Natural killer cell (primary cell): Measurements from ENCODE around the gene ACP7. TPM values are rescaled to one million over a fixed set of nuclear protein-coding genes. Genes with fewer than 3 reads are reported as not detected.

Source experiments
- ATAC-seq, 3 donors: fragments of 150-1000 bp in 2 of 3; fragments of 200-7000 bp in 1 of 3; cut with Tn5 transposase; 1 replicate in 1 of 3; 2 replicates in 2 of 3; pipeline ENCODE4 v1.10.0; 2021; ENCODE audit warnings: mild to moderate bottlenecking in 2 of 3, moderate library complexity in 2 of 3
- DNase-seq, 2 donors: peaks; one replicate each; pipeline versions ENCODE4 v3.0.0 to v3.0.0-alpha.2; 2013 to 2021; ENCODE audit warnings: mixed read lengths in 1 of 2
- H3K27ac ChIP-seq: one replicate; pipeline ENCODE4 v1.5.1; 2013; ENCODE audit warnings: mild to moderate bottlenecking, low read length
- H3K27me3 ChIP-seq: one replicate; pipeline ENCODE4 v1.6.1; 2013; ENCODE audit warnings: low read length; ENCODE audit not compliant: control insufficient read depth, insufficient read depth
- H3K36me3 ChIP-seq: one replicate; pipeline ENCODE4 v1.6.1; 2013; ENCODE audit warnings: low read length; ENCODE audit not compliant: control insufficient read depth, insufficient read depth
- H3K4me1 ChIP-seq: one replicate; pipeline ENCODE4 v1.6.1; 2013; ENCODE audit warnings: low read length; ENCODE audit not compliant: control insufficient read depth, insufficient read depth
- H3K4me3 ChIP-seq: one replicate; pipeline ENCODE4 v1.5.1; 2013; ENCODE audit warnings: low read length
- H3K9me3 ChIP-seq: one replicate; pipeline ENCODE4 v1.6.1; 2013; ENCODE audit warnings: low read length; ENCODE audit not compliant: control insufficient read depth, insufficient read depth
- H3K27ac Mint-ChIP-seq, 2 donors: one replicate each; pipeline ENCODE4 v1.8.0; 2022; ENCODE audit warnings: mild to moderate bottlenecking in 2 of 2, mixed read lengths in 2 of 2, moderate library complexity in 1 of 2
- H3K27me3 Mint-ChIP-seq, 2 donors: one replicate each; pipeline ENCODE4 v1.8.0; 2022; ENCODE audit warnings: low read depth in 2 of 2, mixed read lengths in 2 of 2
- H3K36me3 Mint-ChIP-seq: one replicate; pipeline ENCODE4 v1.8.0; 2022; ENCODE audit warnings: mixed read lengths
- H3K4me1 Mint-ChIP-seq, 2 donors: one replicate each; pipeline ENCODE4 v1.8.0; 2022; ENCODE audit warnings: mixed read lengths in 2 of 2
- H3K4me3 Mint-ChIP-seq: one replicate; pipeline ENCODE4 v1.8.0; 2022; ENCODE audit warnings: mild to moderate bottlenecking, moderate library complexity, mixed read lengths
- H3K9me3 Mint-ChIP-seq, 2 donors: one replicate each; pipeline ENCODE4 v1.8.0; 2022; ENCODE audit warnings: mixed read lengths in 2 of 2
- WGBS: methylation state at CpG from one replicate; pipeline ENCODE4 v1.1.7; 2013; ENCODE audit warnings: missing lambda C conversion rate; ENCODE audit not compliant: insufficient coverage; 5-methylcytosine and 5-hydroxymethylcytosine counted together
- intact Hi-C: fragments of 100-400 bp; cut with micrococcal nuclease; formaldehyde crosslinking; loops from one replicate; pipeline ENCODE4 v1.14.2; 2022
- total RNA-seq, 4 donors: library from RNA; stranded (reverse); fragments of 120-200 nt in 1 of 4; gene quantifications; one replicate each; pipeline versions ENCODE4 v1.2.3 to v1.2.4, GENCODE V29; 2013 to 2022
- TF ChIP-seq, protein P1 (sequence below): fragments of 200-600 bp; IDR thresholded peaks from one replicate; pipeline ENCODE4 v1.8.0; 2022; ENCODE audit warnings: antibody characterized with exemption

ACP7 gene
- total RNA-seq, 3 donors from 2014 or later (not counting 1 experiment from before 2014, with no cell fraction given) = not detected

DNA sequence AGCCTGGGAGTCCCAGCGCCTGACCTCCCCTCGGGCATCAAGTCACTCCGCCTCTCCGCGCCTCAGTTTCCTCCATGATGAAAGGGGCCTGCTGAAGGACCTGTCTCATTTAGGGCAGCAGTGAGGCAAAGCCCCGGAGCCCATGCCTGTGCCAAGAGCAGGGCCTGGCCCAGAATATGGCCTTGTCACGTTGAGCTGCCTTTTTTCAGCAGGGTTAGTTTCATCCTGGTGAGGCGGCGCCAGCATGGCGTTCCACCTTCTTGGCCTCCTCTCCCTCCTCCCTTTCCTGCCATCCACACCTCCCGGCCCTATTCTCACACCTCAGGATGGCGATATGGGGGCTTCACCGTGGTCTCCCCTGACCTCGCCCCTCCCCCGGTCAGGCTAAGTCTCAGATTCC, 71.6 kb downstream of the ACP7 start:
- TF ChIP-seq, protein P1, sequence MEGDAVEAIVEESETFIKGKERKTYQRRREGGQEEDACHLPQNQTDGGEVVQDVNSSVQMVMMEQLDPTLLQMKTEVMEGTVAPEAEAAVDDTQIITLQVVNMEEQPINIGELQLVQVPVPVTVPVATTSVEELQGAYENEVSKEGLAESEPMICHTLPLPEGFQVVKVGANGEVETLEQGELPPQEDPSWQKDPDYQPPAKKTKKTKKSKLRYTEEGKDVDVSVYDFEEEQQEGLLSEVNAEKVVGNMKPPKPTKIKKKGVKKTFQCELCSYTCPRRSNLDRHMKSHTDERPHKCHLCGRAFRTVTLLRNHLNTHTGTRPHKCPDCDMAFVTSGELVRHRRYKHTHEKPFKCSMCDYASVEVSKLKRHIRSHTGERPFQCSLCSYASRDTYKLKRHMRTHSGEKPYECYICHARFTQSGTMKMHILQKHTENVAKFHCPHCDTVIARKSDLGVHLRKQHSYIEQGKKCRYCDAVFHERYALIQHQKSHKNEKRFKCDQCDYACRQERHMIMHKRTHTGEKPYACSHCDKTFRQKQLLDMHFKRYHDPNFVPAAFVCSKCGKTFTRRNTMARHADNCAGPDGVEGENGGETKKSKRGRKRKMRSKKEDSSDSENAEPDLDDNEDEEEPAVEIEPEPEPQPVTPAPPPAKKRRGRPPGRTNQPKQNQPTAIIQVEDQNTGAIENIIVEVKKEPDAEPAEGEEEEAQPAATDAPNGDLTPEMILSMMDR = no peak
- WGBS = 93% methylated on average over 15 of the region's 15 CpGs
- Histone ChIP-seq H3K27me3 (no peaks in the 10 kb centered on the region), H3K4me1 (peaks cover 32% of the 10 kb centered on the region), H3K36me3 (no peaks in the 10 kb centered on the region), H3K9me3 (no peaks in the 10 kb centered on the region), H3K27ac (no peak overlapping the region), H3K4me3 (no peak overlapping the region)
- ATAC-seq = no peak
- Mint-ChIP-seq H3K4me1 (peaks cover 39 to 62% of the 10 kb centered on the region in 2 donors), H3K27ac (peak overlapping the region in 1 of 2 donors; percentile 45), H3K27me3 (no peaks in the 10 kb centered on the region), H3K4me3 (no peak overlapping the region), H3K9me3 (no peaks in the 10 kb centered on the region), H3K36me3 (no peaks in the 10 kb centered on the region)
- no peak for DNase-seq
- intact Hi-C loops = no loop called here

DNA sequence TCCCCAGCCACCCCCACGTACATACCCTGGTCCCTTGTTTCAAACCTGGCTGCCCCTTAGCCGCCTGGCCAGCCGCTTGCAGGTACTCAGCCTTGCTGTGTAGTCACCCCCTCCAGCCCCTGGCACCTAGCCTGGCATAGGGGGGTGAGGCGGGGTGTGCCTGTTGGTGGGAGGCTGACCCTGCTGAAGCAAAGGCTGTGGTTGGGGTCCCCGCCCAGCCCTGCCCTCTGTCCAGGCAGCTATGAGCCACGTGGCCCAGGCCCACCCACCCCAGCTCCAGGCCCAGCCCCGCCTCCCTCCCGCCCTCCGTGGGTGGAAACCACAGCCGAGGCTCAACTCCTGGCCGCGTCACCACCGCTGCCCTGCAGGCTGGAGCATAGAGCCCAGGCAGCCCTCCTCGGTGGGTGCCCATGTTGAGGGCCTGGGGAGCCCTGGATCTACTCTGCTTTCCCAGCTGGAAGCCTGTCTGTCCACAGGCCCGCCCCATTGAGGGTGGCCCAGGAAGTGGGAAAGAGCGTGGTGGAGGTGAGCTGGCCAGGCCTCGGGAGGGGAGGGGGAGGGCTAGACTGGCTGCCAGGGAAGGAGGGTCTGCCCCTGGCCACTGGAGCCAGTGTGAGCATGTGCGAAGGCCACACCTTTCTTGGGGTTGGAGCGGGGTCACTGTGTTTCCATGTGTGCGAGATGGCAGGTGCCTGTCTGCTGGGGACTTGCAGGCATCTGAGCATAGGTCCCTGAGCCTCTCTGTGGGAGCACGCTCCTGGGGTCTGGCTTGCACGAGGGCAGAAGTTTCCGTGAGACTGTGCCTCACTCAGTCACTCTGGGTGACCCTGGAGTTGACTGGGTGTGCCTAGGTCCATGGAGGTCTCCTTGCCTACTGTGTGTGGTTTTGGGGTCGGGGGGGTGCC, 72.4 kb downstream of the ACP7 start:
- TF ChIP-seq, protein P1 = no peak
- H3K4me1 Mint-ChIP-seq = peaks cover 33 to 60% of the 10 kb centered on the region in 2 donors
- H3K27ac ChIP-seq = no peak overlapping the region
- H3K27me3 Mint-ChIP-seq = no peaks in the 10 kb centered on the region
- H3K27ac Mint-ChIP-seq = peak overlapping the region in 1 of 2 donors; percentile 45
- peak overlapping the region; percentile 6 for H3K4me3 Mint-ChIP-seq
- no peaks in the 10 kb centered on the region for H3K27me3 ChIP-seq
- no peaks in the 10 kb centered on the region for H3K36me3 Mint-ChIP-seq
- intact Hi-C loops = no loop called here
- no peaks in the 10 kb centered on the region for H3K9me3 Mint-ChIP-seq
- no peaks in the 10 kb centered on the region for H3K9me3 ChIP-seq
- ATAC-seq = peak in 1 of 3 donors; percentile 50
- no peak overlapping the region for H3K4me3 ChIP-seq
- H3K36me3 ChIP-seq = no peaks in the 10 kb centered on the region
- peaks cover 31% of the 10 kb centered on the region for H3K4me1 ChIP-seq
- DNase-seq = no peak
- 56% methylated on average over 24 of the region's 24 CpGs for WGBS

DNA sequence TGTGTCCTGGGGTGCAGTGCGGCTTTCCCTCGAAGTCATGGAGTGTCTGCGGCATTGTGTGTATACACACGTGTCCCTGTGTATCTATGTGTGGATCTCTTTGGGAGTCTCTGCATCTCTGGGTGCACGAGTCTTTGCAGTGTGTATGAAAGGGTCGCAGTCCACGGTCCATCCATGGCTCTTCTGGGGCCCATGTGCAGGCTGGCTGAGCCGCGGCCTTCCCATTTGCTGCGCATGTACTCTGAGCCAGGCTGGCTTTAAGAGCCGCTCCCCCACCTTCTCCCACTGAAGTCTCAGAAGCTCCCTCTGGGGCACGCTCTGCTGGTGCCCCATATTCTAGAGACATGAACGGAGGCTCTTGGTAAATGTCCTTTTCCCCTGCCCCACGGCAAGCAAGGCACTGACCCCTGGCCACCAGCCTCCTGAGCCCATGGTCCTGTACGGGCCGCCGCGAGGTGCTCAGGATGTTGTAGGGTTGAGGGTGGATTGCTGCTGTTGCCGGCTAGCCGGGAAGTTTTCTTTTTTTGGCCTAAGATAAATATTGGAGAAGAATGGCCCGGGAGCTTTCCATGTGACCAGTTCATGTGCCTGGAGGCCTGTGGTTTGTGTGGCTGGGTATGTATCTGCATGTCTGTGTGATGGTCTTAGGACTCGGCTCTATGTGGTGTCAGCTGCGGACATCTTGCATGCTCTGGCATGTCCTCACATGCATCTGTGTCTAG, 73.3 kb downstream of the ACP7 start:
- Mint-ChIP-seq H3K27me3 (no peaks in the 10 kb centered on the region), H3K36me3 (no peaks in the 10 kb centered on the region), H3K4me1 (peaks cover 35 to 65% of the 10 kb centered on the region in 2 donors), H3K9me3 (no peaks in the 10 kb centered on the region), H3K27ac (no peak overlapping the region), H3K4me3 (peak overlapping the region; percentile 40)
- Histone ChIP-seq H3K9me3 (no peaks in the 10 kb centered on the region), H3K4me3 (no peak overlapping the region), H3K27ac (no peak overlapping the region), H3K36me3 (no peaks in the 10 kb centered on the region), H3K4me1 (peaks cover 28% of the 10 kb centered on the region), H3K27me3 (no peaks in the 10 kb centered on the region)
- 90% methylated on average over 23 of the region's 23 CpGs for WGBS
- intact Hi-C loops = no loop called here
- TF ChIP-seq, protein P1 = no peak
- ATAC-seq = no peak
- no peak for DNase-seq
